ENCODE measurements around the gene DDX49.

Gene DDX49

GRCh38 chr19:18966307-18966706, 46.8 kb downstream of the DDX49 start:
- TF ChIP-seq CTCF (conservative IDR thresholded peaks at IDR 0.05; ENCODE audit: control insufficient read depth, insufficient read depth, low read depth, low read length) = no peak
- no peak for DNase-seq (ENCODE audit: low read depth)
- no peak overlapping the region for H3K4me3 ChIP-seq (ENCODE audit: control insufficient read depth, low read depth, low read length)

DNA sequence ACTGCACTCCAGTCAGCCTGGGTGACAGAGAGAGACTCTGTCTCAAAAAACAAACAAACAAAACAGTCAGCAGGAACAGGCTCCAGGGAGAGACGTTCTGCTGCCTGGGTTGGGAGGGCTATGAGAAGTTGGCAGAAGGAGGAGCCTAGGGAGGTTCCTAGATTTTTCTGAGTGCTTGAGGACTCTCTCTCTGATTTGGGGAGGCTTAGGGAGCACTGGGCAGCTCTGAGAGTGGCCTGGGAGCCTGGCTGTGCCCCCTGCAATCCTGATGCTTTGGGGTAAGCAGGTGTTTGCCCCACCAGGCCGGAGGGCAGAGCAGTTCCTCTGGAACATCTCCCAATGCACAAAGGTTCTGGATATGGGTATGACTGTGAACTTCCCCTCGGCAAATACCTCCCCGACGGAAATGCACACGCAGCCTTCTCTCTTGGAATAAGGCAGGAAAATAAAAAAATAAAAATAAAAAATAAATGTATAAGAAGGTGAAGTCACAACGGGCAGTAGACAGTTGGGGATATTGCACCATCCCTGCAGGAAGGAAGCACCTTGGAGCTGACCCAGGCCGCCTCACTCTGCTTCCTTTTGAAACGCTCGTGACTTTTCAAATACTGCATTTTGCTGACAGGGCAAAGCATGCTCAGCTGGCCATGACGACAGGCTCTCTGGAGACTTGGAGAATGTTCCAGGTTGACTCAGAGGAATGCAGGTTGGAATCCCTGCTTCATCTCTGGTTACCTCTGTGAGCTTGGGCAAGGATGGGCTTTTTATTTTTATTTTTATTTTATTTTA, 48.0 kb downstream of the DDX49 start:
- H3K4me3 ChIP-seq (ENCODE audit: control insufficient read depth, low read depth, low read length) = no peak overlapping the region
- TF ChIP-seq CTCF (conservative IDR thresholded peaks at IDR 0.05; ENCODE audit: control insufficient read depth, insufficient read depth, low read depth, low read length) = no peak
- DNase-seq (ENCODE audit: low read depth) = peak; percentile 61

DNA sequence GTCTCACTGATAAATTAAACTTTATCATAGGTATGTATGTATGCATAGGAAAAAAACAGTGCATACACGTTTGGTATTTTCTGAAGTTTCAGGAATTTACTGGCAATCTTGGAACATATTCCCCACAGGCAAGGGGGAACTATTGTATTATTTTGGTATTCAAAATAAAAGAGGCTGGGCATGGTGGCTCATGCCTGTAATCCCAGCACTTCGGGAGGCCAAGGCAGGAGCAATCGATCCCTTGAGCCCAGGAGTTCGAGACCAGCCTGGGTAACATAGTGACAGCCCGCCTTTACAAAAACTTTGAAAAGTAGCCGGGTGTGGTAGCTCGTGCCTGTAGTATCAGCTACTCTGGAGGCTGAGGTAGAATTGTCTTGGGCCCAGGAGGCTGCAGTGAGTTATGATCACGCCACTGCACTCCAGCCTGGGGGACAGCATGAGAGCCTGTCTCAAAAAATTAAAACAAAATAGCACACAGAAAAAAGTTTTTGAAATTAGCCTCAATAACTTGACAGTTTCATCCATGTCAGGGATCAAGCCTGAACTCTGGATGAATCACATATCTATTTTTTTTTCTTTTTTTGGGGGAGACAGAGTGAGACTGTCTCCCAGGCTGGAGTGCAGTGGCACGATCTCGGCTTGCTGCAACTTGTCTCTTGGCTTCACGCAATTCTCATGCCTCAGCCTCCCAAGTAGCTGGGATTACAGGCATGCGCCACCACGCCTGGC, 50.6 kb downstream of the DDX49 start:
- no peak for TF ChIP-seq CTCF (conservative IDR thresholded peaks at IDR 0.05; ENCODE audit: control insufficient read depth, insufficient read depth, low read depth, low read length)
- no peak for DNase-seq (ENCODE audit: low read depth)
- H3K4me3 ChIP-seq (ENCODE audit: control insufficient read depth, low read depth, low read length) = no peak overlapping the region

GRCh38 chr19:18972301-18972811, 52.8 kb downstream of the DDX49 start:
- no peak for TF ChIP-seq CTCF (conservative IDR thresholded peaks at IDR 0.05; ENCODE audit: control insufficient read depth, insufficient read depth, low read depth, low read length)
- H3K4me3 ChIP-seq (ENCODE audit: control insufficient read depth, low read depth, low read length) = no peak overlapping the region
- DNase-seq (ENCODE audit: low read depth) = peak; percentile 20

- no peak for TF ChIP-seq CTCF (conservative IDR thresholded peaks at IDR 0.05; ENCODE audit: control insufficient read depth, insufficient read depth, low read depth, low read length)
- DNase-seq (ENCODE audit: low read depth) = no peak
- no peak overlapping the region for H3K4me3 ChIP-seq (ENCODE audit: control insufficient read depth, low read depth, low read length)
Measured at GRCh38 chr19:18972851-18973250, 53.3 kb downstream of the DDX49 start.

DNA sequence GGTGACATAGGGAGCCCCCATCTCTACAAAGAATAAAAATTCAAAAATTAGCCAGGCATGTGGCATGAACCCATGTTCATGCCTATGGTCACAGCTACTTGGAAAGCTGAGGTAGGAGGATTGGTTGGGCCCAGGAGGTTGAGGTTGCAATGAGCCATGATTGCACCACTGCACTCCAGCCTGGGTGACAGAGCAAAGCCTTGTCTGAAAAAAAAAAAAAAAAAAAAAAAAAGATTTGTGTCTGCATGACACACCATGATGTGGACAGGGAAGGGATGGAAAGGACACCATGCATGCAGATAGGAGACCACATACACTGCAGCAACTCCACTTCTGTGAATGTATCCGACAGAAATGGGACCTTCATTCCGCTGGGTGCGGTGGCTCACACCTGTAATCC, 55.5 kb downstream of the DDX49 start:
- no peak for TF ChIP-seq CTCF (conservative IDR thresholded peaks at IDR 0.05; ENCODE audit: control insufficient read depth, insufficient read depth, low read depth, low read length)
- H3K4me3 ChIP-seq (ENCODE audit: control insufficient read depth, low read depth, low read length) = no peak overlapping the region

More for the DNA sequence above, 55.5 kb downstream of the DDX49 start:
- DNase-seq (ENCODE audit: low read depth) = peak; percentile 56
